ENCODE results near the gene RARG.

Gene RARG

DNA sequence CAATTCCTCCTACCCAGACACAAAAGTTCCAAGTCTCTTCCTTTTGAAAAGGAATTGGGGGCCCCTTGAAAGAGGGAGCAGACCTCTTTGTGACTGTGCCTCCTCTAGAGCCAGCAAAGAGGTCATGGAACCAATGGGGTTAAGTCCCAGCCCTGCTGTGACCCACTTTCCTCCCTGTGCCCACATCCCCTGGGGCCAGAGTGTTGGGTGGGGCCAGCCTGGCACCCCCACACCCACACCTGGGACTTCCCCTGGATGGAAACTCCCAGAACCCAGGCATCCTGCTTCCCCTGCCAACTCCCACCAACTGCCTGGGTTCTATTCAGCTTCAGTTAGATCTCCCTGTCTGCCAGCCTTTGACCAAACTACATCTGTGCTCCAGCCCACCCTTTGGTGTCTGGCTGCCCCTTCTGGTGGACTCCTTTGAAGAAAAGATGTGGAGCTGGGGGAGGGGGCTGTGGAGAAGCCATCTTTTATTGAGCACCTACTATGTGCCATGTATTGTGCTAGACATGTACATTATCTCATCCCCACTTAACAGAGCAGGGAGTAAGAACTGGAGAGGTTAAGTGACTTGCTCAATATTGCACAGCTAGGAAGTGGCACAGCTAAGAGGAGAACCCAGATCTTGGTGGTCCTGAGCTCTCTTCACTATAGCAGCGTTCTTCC lies 4.6 kb upstream of the RARG start:
- CTCF ChIA-PET = interaction anchor here (0.8 to 2.9 kb wide), 9 partner anchors 11 to 171 kb away, joined by 3 to 12 read pairs (median 4); no protein-coding TSS in a partner anchor
- POLR2A ChIA-PET = no interaction called here
- DNase-seq (ENCODE audit: extremely low spot score) = no peak
- TF ChIP-seq, protein P1, sequence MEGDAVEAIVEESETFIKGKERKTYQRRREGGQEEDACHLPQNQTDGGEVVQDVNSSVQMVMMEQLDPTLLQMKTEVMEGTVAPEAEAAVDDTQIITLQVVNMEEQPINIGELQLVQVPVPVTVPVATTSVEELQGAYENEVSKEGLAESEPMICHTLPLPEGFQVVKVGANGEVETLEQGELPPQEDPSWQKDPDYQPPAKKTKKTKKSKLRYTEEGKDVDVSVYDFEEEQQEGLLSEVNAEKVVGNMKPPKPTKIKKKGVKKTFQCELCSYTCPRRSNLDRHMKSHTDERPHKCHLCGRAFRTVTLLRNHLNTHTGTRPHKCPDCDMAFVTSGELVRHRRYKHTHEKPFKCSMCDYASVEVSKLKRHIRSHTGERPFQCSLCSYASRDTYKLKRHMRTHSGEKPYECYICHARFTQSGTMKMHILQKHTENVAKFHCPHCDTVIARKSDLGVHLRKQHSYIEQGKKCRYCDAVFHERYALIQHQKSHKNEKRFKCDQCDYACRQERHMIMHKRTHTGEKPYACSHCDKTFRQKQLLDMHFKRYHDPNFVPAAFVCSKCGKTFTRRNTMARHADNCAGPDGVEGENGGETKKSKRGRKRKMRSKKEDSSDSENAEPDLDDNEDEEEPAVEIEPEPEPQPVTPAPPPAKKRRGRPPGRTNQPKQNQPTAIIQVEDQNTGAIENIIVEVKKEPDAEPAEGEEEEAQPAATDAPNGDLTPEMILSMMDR (IDR thresholded peaks at IDR 0.05; ENCODE audit: control extremely low read depth, extremely low read depth, low read depth, missing control alignments) = no peak

DNA sequence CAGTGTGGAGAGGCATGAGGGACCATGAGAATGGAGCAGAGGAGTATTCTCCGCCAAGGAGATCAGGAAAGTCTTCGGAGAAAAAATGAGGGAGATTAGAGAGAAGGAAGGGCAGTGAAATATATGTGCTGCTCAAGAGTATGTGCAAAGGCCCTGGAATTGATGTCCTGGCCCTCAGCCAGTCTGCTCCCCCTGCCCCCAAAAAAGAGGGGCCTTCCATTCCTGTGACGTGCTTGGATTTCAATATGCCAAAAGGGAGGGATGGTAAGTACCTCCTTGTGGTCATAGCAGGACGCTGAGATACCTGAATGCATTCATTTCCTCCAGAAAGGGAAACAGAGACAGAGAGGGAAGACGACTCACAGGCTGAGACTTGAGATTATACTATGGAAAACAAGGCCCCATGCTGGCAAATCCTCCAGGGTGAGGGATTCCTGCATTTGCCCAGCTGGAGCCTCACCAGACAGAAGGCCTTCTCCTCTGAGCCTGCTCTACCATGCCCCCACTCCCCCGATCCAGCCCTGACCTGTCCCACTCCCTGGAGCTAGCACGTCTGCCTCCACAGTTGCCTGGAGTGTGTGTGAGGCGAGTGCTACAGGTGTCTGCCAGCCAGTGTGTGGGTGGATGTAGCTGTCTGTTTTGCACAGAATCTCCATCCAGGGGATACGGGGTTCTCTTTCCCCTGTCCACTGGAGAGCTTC lies 3.9 kb upstream of the RARG start:
- POLR2A ChIA-PET = no interaction called here

DNA sequence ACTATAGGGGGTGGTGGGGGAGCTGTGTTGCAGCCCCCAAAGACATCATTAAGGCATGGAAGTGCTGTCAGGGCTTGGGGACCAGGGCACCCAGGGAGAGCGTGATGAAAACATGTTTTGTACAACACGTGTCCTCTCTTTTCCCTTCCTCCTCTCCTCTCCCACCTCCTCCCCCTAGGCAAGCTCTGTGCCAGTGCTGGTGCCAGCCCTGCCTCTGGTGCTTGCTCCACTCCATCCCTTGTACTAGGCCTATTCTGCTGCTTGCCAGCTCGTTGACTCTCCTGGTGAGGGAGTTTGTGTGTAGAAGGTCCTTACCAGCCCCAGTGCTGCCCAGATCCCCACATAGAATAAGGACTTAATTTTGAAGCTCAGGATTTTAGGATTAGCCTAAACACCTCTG lies 3.2 kb upstream of the RARG start:
- ChIA-PET POLR2A (no interaction called here), CTCF (interaction anchor here (0.8 to 2.9 kb wide), 2 partner anchors 16 to 21 kb away, joined by 3 to 8 read pairs; no protein-coding TSS in a partner anchor)
- TF ChIP-seq, protein P1 (IDR thresholded peaks at IDR 0.05; ENCODE audit: control extremely low read depth, extremely low read depth, low read depth, missing control alignments) = no peak
- DNase-seq (ENCODE audit: extremely low spot score) = no peak

More for the DNA sequence above, 3.9 kb upstream of the RARG start:
- CTCF ChIA-PET = interaction anchor here (0.8 to 2.9 kb wide), 9 partner anchors 11 to 170 kb away, joined by 3 to 12 read pairs (median 4); no protein-coding TSS in a partner anchor
- TF ChIP-seq, protein P1 (IDR thresholded peaks at IDR 0.05; ENCODE audit: control extremely low read depth, extremely low read depth, low read depth, missing control alignments) = no peak
- no peak for DNase-seq (ENCODE audit: extremely low spot score)

DNA sequence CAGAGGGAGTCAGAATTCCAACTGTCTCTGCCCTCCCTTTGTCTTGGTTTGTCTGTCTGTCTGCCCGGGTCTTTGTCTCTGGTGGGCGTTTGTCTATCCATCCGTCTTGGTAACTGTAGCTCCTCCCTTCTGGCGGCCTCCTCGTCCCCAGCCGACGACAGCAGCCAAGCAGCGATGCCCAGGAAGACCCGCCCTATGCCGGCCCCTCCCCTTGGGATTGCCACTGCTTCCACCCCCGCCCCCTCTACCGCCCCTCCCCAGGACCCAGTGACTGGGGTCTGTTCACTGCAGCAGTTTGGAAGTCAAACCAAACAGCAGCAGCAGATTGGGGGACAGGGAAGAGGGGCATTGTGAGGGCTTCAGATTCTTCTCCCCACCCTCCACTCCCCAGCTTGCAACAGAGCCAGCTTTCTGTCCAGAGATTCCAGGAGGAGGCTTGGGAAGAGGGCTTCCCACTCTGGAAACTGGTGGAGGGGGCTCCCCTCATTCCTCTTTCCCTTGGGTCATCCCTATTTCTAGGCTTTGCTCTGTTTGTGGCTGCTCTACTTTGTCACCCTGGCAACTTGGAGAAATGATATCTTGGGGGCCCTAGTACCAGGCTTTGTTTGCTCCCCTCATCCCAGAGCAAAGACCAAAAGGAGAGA lies 2.4 kb upstream of the RARG start:
- TF ChIP-seq, protein P1 (IDR thresholded peaks at IDR 0.05; ENCODE audit: control extremely low read depth, extremely low read depth, low read depth, missing control alignments) = no peak
- CTCF ChIA-PET = interaction anchor here (0.9 to 2.1 kb wide), 2 partner anchors 20 to 38 kb away, joined by 3 to 8 read pairs; no protein-coding TSS in a partner anchor
- DNase-seq (ENCODE audit: extremely low spot score) = no peak
- POLR2A ChIA-PET = no interaction called here

DNA sequence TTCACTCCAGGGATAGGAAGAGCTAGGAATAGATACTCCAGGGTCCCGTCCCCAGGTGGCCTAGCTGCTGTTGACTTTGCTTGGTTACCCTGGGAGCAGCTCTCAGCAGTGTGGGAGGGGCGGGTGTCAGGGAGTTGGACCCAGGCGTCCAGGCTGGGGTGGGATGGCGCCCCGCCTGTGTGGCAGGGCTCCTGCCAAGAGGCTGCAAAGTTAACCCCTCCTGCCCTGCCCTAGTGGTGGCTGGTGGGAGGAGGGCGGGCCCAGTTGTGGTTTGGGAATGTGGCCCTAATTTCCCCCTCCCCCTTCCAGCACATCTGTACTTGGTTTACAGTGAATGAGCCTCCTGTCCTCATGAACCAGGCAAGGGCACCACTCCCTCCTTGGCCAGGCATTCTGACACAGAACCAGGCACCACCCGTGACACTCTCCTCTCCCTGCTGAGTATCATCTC lies 1.7 kb upstream of the RARG start:
- TF ChIP-seq, protein P1 (IDR thresholded peaks at IDR 0.05; ENCODE audit: control extremely low read depth, extremely low read depth, low read depth, missing control alignments) = no peak
- no peak for DNase-seq (ENCODE audit: extremely low spot score)
- ChIA-PET CTCF (interaction anchor here (0.9 to 2.1 kb wide), 4 partner anchors 15 to 74 kb away, joined by 3 to 8 read pairs (median 4); no protein-coding TSS in a partner anchor), POLR2A (no interaction called here)

Data from GM10248 (cell line).